ENCODE data around the gene KHDRBS2. TPM values are rescaled to one million over a fixed set of nuclear protein-coding genes. Genes with fewer than 3 reads are reported as not detected.

KHDRBS2 gene
- total RNA-seq, 1 donor from 2014 or later: not detected

DNA sequence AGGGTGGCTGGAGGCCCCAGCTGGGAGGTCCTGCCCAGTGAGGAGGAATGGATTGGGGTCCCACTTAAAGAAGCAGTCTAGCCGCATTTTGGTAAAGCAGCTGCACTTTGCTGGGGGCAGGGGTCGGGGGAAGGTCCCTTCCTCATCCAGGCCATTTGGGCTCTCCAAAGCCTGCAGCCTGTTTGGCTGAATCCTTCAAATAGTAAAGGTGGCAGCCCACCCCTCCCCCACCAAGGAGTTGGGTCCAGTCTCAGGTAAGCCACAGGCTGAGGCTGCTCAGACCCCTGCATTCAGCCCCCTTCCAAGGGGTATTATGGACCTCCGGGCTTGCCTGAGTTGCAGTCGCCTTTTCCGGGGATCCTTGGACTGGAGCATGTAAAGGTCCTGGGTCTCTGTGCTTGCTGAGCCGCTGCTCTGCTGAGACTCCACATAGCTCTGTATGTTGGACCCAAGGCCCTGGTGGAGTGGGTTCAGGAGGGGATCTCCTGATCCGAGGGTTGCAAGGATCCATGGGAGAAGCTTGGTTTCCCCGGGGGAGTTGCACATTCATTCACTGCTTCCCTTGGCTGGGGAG, 417.4 kb downstream of the KHDRBS2 start:
- Histone ChIP-seq H3K4me1 (no peaks in the 10 kb centered on the region), H3K36me3 (no peaks in the 10 kb centered on the region), H3K27ac (no peak overlapping the region), H3K27me3 (no peaks in the 10 kb centered on the region), H3K4me3 (no peak overlapping the region), H3K9me3 (no peaks in the 10 kb centered on the region)
- intact Hi-C loops (cut with DNase I): no loop called here
- TF ChIP-seq, protein P1, sequence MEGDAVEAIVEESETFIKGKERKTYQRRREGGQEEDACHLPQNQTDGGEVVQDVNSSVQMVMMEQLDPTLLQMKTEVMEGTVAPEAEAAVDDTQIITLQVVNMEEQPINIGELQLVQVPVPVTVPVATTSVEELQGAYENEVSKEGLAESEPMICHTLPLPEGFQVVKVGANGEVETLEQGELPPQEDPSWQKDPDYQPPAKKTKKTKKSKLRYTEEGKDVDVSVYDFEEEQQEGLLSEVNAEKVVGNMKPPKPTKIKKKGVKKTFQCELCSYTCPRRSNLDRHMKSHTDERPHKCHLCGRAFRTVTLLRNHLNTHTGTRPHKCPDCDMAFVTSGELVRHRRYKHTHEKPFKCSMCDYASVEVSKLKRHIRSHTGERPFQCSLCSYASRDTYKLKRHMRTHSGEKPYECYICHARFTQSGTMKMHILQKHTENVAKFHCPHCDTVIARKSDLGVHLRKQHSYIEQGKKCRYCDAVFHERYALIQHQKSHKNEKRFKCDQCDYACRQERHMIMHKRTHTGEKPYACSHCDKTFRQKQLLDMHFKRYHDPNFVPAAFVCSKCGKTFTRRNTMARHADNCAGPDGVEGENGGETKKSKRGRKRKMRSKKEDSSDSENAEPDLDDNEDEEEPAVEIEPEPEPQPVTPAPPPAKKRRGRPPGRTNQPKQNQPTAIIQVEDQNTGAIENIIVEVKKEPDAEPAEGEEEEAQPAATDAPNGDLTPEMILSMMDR (IDR thresholded peaks at IDR 0.05): no peak
- no peak for DNase-seq (ENCODE audit: low spot score in 2 of 2)

DNA sequence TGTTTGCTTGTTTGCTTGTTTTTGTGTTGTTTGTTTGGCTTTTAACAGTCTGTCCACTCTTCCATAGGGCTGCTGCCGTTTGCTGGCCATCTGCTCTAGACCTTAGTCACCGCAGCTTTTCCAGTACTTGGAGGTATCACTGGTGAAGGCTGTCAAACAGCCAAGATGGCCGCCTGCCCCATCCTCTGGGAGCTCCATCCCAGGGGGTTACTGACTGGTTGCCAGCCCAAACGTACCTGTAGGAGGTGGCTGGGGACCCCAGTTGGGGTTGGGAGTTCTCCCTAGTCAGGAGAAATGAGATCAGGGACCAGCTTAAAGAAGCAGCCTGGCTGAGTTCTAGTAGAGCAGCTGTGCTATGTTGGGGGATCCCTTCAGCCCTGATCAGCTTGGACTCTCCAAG, 418.4 kb downstream of the KHDRBS2 start:
- DNase-seq (ENCODE audit: low spot score in 2 of 2): no peak
- Histone ChIP-seq H3K27ac (no peak overlapping the region), H3K27me3 (no peaks in the 10 kb centered on the region), H3K4me1 (no peaks in the 10 kb centered on the region), H3K9me3 (no peaks in the 10 kb centered on the region), H3K4me3 (no peak overlapping the region), H3K36me3 (no peaks in the 10 kb centered on the region)
- TF ChIP-seq, protein P1 (IDR thresholded peaks at IDR 0.05): no peak
- intact Hi-C loops (cut with DNase I): no loop called here

DNA sequence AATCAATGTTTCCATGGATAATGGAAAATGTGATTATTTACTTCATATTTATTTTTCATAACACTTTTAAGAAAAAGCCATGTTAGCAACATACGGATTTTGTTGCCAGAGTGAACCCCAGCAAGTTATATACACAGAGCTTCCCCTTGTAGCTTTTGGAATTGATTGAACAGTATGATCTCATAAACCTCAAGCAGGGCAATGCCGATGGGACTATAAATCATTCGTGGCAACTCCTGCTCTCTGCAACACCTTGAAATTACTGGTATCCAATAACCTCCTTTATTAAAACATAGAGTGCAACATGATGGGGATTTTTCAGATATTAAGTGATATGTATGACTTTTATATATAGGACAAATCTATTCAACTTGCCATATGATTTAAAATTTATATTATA, 428.5 kb downstream of the KHDRBS2 start:
- TF ChIP-seq, protein P1 (IDR thresholded peaks at IDR 0.05): no peak

DNA sequence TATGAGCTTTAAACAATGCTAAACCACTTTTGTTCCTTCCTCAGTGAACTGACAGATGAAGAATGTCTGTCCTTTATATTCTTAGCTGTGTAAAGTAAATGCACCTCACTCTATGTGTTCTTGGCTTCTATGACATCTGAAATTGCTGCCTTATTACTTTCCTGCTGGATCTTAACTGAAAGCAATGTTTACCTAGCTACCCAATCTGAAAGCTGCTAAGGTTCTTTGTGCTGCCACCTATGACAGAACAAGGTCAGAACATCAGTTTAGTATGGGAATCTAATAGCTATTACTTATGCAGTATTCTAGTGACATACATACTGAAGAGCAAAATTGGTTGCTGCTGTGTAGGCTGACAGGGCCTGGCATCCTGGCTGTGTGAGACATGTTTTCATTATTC, 444.1 kb downstream of the KHDRBS2 start:
- Histone ChIP-seq H3K36me3 (no peaks in the 10 kb centered on the region), H3K4me1 (no peaks in the 10 kb centered on the region), H3K27ac (no peak overlapping the region), H3K9me3 (no peaks in the 10 kb centered on the region), H3K4me3 (no peak overlapping the region), H3K27me3 (no peaks in the 10 kb centered on the region)
- intact Hi-C loops (cut with DNase I): no loop called here
- no peak for DNase-seq (ENCODE audit: low spot score in 2 of 2)
- TF ChIP-seq, protein P1 (IDR thresholded peaks at IDR 0.05): no peak

More for the DNA sequence above, 428.5 kb downstream of the KHDRBS2 start:
- no peaks in the 10 kb centered on the region for H3K27me3 ChIP-seq
- H3K36me3 ChIP-seq: no peaks in the 10 kb centered on the region
- no peaks in the 10 kb centered on the region for H3K9me3 ChIP-seq
- no peak for DNase-seq (ENCODE audit: low spot score in 2 of 2)
- no peaks in the 10 kb centered on the region for H3K4me1 ChIP-seq
- intact Hi-C loops (cut with DNase I): no loop called here
- H3K27ac ChIP-seq: no peak overlapping the region
- no peak overlapping the region for H3K4me3 ChIP-seq

DNA sequence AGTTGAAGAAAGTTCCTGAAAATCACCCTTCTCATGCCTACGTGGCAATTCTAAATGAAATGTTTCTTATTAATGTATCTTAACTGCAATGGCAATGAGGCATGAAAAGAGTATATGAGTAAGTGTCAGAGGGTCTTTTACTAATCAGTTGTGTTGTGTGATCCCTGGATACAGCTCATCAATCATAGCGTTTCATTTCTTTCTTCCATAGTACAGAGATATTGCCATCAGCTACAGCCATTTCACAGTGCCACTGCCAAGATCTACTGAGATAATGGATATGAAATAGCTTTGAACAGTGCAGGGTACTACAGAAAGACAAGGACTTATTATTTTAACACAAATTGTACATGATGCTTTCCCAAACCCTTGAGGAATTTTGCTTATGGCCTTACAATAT, 450.8 kb downstream of the KHDRBS2 start:
- no peak for DNase-seq (ENCODE audit: low spot score in 2 of 2)
- H3K9me3 ChIP-seq: no peaks in the 10 kb centered on the region
- H3K27ac ChIP-seq: no peak overlapping the region
- no peaks in the 10 kb centered on the region for H3K27me3 ChIP-seq
- intact Hi-C loops (cut with DNase I): no loop called here
- no peaks in the 10 kb centered on the region for H3K4me1 ChIP-seq
- TF ChIP-seq, protein P1 (IDR thresholded peaks at IDR 0.05): no peak
- no peak overlapping the region for H3K4me3 ChIP-seq
- no peaks in the 10 kb centered on the region for H3K36me3 ChIP-seq

Data from ascending aorta (tissue), 2 donors.